Measurements from ENCODE around the gene LKAAEAR1.

The LKAAEAR1 gene

DNA sequence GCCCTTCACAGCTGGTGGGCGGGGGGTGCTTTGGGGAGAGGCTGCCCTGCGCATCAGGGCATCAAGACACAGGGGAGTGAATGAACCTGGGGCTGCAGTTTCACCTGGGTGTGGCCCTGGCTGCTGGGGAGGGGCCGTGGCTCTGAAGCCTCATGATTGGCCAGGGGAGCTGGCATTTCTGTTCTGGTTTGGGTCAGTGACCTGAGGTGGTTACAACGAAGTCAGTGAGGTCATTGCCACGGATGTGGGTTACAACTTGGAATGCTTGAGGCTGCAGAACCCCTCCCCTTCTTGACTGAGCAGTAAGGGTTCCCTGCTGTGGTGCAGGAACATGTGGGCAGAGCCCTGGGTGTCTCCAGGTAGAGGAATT, 18.2 kb downstream of the LKAAEAR1 start:
- H2AFZ ChIP-seq (ENCODE audit: low read depth, low read length) = no peak overlapping the region
- no peaks in the 10 kb centered on the region for H3K36me3 ChIP-seq (replicated peaks; ENCODE audit: low read depth, low read length)
- peaks cover 20% of the 10 kb centered on the region for H3K4me1 ChIP-seq (ENCODE audit: low read length)
- TF ChIP-seq EZH2phosphoT487 (IDR thresholded peaks at IDR 0.05; ENCODE audit: low read depth) = no peak
- TF ChIP-seq, protein P1, sequence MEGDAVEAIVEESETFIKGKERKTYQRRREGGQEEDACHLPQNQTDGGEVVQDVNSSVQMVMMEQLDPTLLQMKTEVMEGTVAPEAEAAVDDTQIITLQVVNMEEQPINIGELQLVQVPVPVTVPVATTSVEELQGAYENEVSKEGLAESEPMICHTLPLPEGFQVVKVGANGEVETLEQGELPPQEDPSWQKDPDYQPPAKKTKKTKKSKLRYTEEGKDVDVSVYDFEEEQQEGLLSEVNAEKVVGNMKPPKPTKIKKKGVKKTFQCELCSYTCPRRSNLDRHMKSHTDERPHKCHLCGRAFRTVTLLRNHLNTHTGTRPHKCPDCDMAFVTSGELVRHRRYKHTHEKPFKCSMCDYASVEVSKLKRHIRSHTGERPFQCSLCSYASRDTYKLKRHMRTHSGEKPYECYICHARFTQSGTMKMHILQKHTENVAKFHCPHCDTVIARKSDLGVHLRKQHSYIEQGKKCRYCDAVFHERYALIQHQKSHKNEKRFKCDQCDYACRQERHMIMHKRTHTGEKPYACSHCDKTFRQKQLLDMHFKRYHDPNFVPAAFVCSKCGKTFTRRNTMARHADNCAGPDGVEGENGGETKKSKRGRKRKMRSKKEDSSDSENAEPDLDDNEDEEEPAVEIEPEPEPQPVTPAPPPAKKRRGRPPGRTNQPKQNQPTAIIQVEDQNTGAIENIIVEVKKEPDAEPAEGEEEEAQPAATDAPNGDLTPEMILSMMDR (IDR thresholded peaks at IDR 0.05; ENCODE audit: low read depth, low read length) = no peak
- H3K9me3 ChIP-seq (ENCODE audit: insufficient read depth, low read length) = no peaks in the 10 kb centered on the region
- H4K20me1 ChIP-seq (ENCODE audit: insufficient read depth, low read length) = no peaks in the 10 kb centered on the region
- no peak overlapping the region for H3K4me3 ChIP-seq (ENCODE audit: low read length)
- no peak overlapping the region for H3K27ac ChIP-seq (ENCODE audit: low read length)
- H3K79me2 ChIP-seq (ENCODE audit: low read length) = no peaks in the 10 kb centered on the region
- H3K4me2 ChIP-seq (ENCODE audit: low read length) = no peak overlapping the region
- H3K9ac ChIP-seq (ENCODE audit: low read length) = no peak overlapping the region
- H3K27me3 ChIP-seq (ENCODE audit: low read depth, low read length) = peaks cover 4% of the 10 kb centered on the region; the same call in 1 of the 2 replicates

DNA sequence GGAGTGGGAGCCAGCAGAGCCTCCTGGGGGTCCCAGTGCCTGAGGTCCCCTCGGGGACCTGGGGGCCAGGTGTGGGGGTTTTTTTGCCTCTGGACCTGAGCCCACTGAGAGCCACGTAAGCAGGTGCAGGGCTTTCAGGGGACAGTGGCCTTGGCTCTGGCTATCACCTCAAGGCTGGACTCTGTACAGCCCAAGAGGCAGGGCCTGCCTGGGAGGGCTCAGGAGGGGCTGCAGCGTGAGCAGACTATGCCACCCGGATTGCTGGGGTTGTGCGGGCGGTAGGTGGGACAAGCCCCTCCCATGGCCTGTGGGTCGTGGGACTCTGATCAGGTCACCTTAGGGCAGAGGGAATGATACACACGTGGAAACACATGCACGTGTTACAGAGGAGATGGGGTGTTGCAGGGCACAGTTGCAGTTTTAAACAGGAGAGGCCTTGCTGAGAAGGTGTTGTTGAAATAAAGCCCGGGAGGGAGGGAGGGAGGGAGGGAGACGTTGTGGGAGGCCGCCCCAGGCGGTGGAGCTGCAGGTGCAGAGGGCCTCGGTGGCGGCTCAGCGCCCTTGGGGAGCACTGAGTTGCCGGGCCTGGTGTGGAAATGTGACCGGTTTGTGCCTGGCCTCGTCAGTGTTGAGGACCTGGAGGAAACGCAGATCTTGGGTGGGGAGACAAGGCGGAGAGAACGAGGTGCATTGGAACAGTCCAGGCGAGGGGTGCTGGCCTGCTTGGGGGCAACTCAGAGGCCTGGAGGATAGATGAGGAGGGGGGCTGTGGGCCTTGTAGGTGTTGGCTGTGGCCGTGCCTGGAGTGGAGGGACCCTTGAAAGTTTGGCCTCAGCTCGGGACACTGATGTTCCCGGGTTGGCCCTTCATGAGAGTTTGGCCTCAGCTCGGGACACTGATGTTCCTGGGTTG, 18.9 kb downstream of the LKAAEAR1 start:
- Histone ChIP-seq H3K4me3 (ENCODE audit: low read length) (no peak overlapping the region), H3K4me1 (ENCODE audit: low read length) (peaks cover 20% of the 10 kb centered on the region), H3K4me2 (ENCODE audit: low read length) (no peak overlapping the region), H3K9ac (ENCODE audit: low read length) (no peak overlapping the region), H4K20me1 (ENCODE audit: insufficient read depth, low read length) (no peaks in the 10 kb centered on the region), H2AFZ (ENCODE audit: low read depth, low read length) (no peak overlapping the region), H3K27ac (ENCODE audit: low read length) (no peak overlapping the region), H3K9me3 (ENCODE audit: insufficient read depth, low read length) (no peaks in the 10 kb centered on the region), H3K79me2 (ENCODE audit: low read length) (no peaks in the 10 kb centered on the region), H3K36me3 (replicated peaks; ENCODE audit: low read depth, low read length) (no peaks in the 10 kb centered on the region), H3K27me3 (ENCODE audit: low read depth, low read length) (peaks cover 4% of the 10 kb centered on the region; the same call in 1 of the 2 replicates)
- TF ChIP-seq, protein P1 (IDR thresholded peaks at IDR 0.05; ENCODE audit: low read depth, low read length) = no peak
- no peak for TF ChIP-seq EZH2phosphoT487 (IDR thresholded peaks at IDR 0.05; ENCODE audit: low read depth)

DNA sequence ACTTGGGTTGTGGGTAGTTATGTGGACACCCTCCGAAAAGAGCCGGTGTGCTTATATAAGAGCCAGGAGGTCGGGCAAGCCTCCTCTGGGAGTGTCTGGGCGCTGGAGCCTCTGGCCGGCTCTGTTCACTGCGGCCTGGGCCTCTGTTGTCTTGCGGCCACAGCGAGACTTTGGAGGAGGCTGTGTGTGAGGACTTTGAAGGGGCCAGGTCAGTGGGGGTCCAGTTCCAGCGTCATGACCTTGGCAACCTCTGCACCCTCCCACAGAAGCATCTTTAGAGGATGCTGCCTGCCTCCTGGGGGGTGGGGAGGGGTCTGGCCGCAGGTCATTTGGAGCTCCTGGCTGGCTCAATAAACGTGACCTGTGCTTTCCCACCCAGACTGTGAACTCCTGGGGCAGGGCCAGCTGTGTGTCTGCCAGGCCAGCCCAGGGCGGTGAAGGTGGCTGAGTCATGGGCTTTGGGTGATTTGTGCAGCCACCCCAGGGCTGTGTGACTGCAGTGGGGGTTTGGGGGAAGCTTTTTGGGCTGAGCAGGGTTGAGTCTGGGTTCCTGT, 20.0 kb downstream of the LKAAEAR1 start:
- Histone ChIP-seq H3K9ac (ENCODE audit: low read length) (peak overlapping the region; percentile 78; the same call in 1 of the 2 replicates), H3K4me1 (ENCODE audit: low read length) (peaks cover 20% of the 10 kb centered on the region), H3K9me3 (ENCODE audit: insufficient read depth, low read length) (no peaks in the 10 kb centered on the region), H3K27ac (ENCODE audit: low read length) (no peak overlapping the region), H3K79me2 (ENCODE audit: low read length) (no peaks in the 10 kb centered on the region), H4K20me1 (ENCODE audit: insufficient read depth, low read length) (no peaks in the 10 kb centered on the region), H2AFZ (ENCODE audit: low read depth, low read length) (no peak overlapping the region), H3K4me2 (ENCODE audit: low read length) (peak overlapping the region; percentile 91), H3K27me3 (ENCODE audit: low read depth, low read length) (peaks cover 4% of the 10 kb centered on the region; the same call in 1 of the 2 replicates), H3K36me3 (replicated peaks; ENCODE audit: low read depth, low read length) (no peaks in the 10 kb centered on the region), H3K4me3 (ENCODE audit: low read length) (peak overlapping the region; percentile 88)
- TF ChIP-seq, protein P1 (IDR thresholded peaks at IDR 0.05; ENCODE audit: low read depth, low read length) = no peak
- no peak for TF ChIP-seq EZH2phosphoT487 (IDR thresholded peaks at IDR 0.05; ENCODE audit: low read depth)

Data from OCI-LY3 (cell line).